Endothelial cell of umbilical vein (primary cell): ENCODE measurements around the gene PRKAR1B. TPM values are rescaled to one million over a fixed set of nuclear protein-coding genes. Genes with fewer than 3 reads are reported as not detected.

ENCODE experiments used
- BruUV-seq: library from RNA; stranded (reverse); fragments of 400-500 nt; replicated peaks from 2 replicates; lab custom pipeline; 2021; lab: Mats Ljungman, UMichigan
- CTCF ChIA-PET: fragments of 300-600, 350-600 bp; sonication (Branson Sonifier 250); formaldehyde crosslinking; loops from one replicate; lab custom pipeline; 2021; ENCODE audit warnings: antibody characterized with exemption, inconsistent platforms; lab: Charles Lee
- POLR2A ChIA-PET: fragments of 300-600, 350-600 bp; sonication (Branson Sonifier 250); formaldehyde crosslinking; loops from one replicate; lab custom pipeline; 2021; ENCODE audit warnings: antibody characterized with exemption, inconsistent platforms; lab: Charles Lee
- DNase-seq: peaks from one replicate; pipeline ENCODE4 v3.0.0-alpha.2; 2011; ENCODE audit warnings: low read depth, low spot score
- FAIRE-seq: peaks from 2 replicates; lab custom pipeline; 2011; peaks lifted over from hg19 to GRCh38; lab: Jason Lieb, UNC
- H2AFZ ChIP-seq: 2 replicates; pipeline ENCODE4 v1.6.0; 2012; ENCODE audit warnings: low read depth, low read length, control low read depth, inconsistent platforms
- H3K27ac ChIP-seq: 2 replicates; pipeline ENCODE4 v1.5.1; 2011; ENCODE audit warnings: low read depth, mild to moderate bottlenecking, control low read depth, low read length, moderate library complexity; ENCODE audit not compliant: insufficient read depth
- H3K27me3 ChIP-seq, 2 experiments: 2 replicates each; pipeline versions ENCODE4 v1.6.0 to v1.6.1; 2011; ENCODE audit warnings: low read length in 2 of 2, mixed read lengths in 1 of 2; ENCODE audit not compliant: control insufficient read depth in 2 of 2, insufficient read depth in 2 of 2
- H3K36me3 ChIP-seq, 2 experiments: 2 replicates in 1 of 2; 3 replicates in 1 of 2; pipeline ENCODE4 v1.5.1; 2011; ENCODE audit warnings: low read length in 2 of 2, mild to moderate bottlenecking in 1 of 2, moderate library complexity in 1 of 2; ENCODE audit not compliant: control insufficient read depth in 2 of 2, insufficient read depth in 2 of 2; ENCODE audit errors: extremely low read depth in 1 of 2
- H3K4me1 ChIP-seq: 3 replicates; pipeline ENCODE4 v1.5.1; 2011; ENCODE audit warnings: mild to moderate bottlenecking, low read length; ENCODE audit not compliant: control insufficient read depth, insufficient read depth; ENCODE audit errors: extremely low read depth
- H3K4me2 ChIP-seq: 2 replicates; pipeline ENCODE4 v1.6.1; 2011; ENCODE audit warnings: low read length, control low read depth, mixed read lengths; ENCODE audit not compliant: insufficient read depth
- H3K4me3 ChIP-seq, 3 experiments: fragments of 200-600 bp in 1 of 3; sonication (generic), shearing (Covaris generic) in 1 of 3; replicated peaks in 1 of 3; 2 replicates each; pipeline ENCODE4 v1.5.1; 2011 to 2016; ENCODE audit warnings: control low read depth in 3 of 3, low read length in 3 of 3, mild to moderate bottlenecking in 2 of 3, inconsistent platforms in 1 of 3, low read depth in 1 of 3, moderate library complexity in 1 of 3; ENCODE audit not compliant: insufficient read depth in 1 of 3
- H3K79me2 ChIP-seq: 2 replicates; pipeline ENCODE4 v1.6.0; 2012; ENCODE audit warnings: low read length, inconsistent platforms; ENCODE audit not compliant: control insufficient read depth, insufficient read depth
- H3K9ac ChIP-seq: replicated peaks from 2 replicates; pipeline ENCODE3; 2011; ENCODE audit warnings: low read length, control low read depth; ENCODE audit not compliant: insufficient read depth; ENCODE audit errors: extremely low read depth
- H3K9me1 ChIP-seq: replicated peaks from 3 replicates; pipeline ENCODE4 v1.6.0; 2011; ENCODE audit warnings: mild to moderate bottlenecking, low read length; ENCODE audit not compliant: control insufficient read depth, insufficient read depth; ENCODE audit errors: extremely low read depth
- H3K9me3 ChIP-seq: replicated peaks from 2 replicates; pipeline ENCODE4 v1.5.1; 2012; ENCODE audit warnings: low read length, inconsistent platforms; ENCODE audit not compliant: control insufficient read depth, insufficient read depth
- H4K20me1 ChIP-seq: replicated peaks from 2 replicates; pipeline ENCODE3; 2011; ENCODE audit warnings: mild to moderate bottlenecking, low read length; ENCODE audit not compliant: control insufficient read depth, insufficient read depth; ENCODE audit errors: extremely low read depth
- EZH2 ChIP-seq: IDR thresholded peaks from 2 replicates; pipeline ENCODE4 v1.6.1; 2012; ENCODE audit warnings: borderline replicate concordance, low read depth, mild to moderate bottlenecking, moderate library complexity, low read length, inconsistent platforms; ENCODE audit not compliant: severe bottlenecking
- FOS ChIP-seq: IDR thresholded peaks from 2 replicates; pipeline ENCODE4 v1.6.1; 2011; ENCODE audit warnings: mild to moderate bottlenecking, low read length, moderate library complexity, borderline replicate concordance; ENCODE audit not compliant: insufficient read depth
- GATA2 ChIP-seq: IDR thresholded peaks from 2 replicates; pipeline ENCODE4 v1.7.0; 2011; ENCODE audit warnings: low read depth, mild to moderate bottlenecking, moderate library complexity, mixed read lengths, low read length; ENCODE audit not compliant: insufficient read length, insufficient read depth
- JUN ChIP-seq: IDR thresholded peaks from 2 replicates; pipeline ENCODE4 v1.6.1; 2011; ENCODE audit warnings: borderline replicate concordance, low read depth; ENCODE audit not compliant: insufficient read length, insufficient read depth
- MYC ChIP-seq: IDR thresholded peaks from one replicate; pipeline ENCODE4 v1.6.1; 2011; ENCODE audit warnings: mild to moderate bottlenecking, low read depth, low read length
- POLR2A ChIP-seq: IDR thresholded peaks from 2 replicates; pipeline ENCODE4 v1.6.1; 2012; ENCODE audit warnings: low read depth, mild to moderate bottlenecking, control low read depth, low read length
- POLR2AphosphoS5 ChIP-seq: IDR thresholded peaks from 2 replicates; pipeline ENCODE4 v1.6.1; 2012; ENCODE audit warnings: low read depth, mild to moderate bottlenecking, control low read depth, low read length, moderate library complexity; ENCODE audit not compliant: insufficient read depth
- dilution Hi-C: fragments of 300-500 bp; cut with MboI; formaldehyde crosslinking; loops from one replicate; pipeline ENCODE4 v1.15.0; 2019; ENCODE audit warnings: low sequenced_read_pairs; ENCODE audit not compliant: extremely low pct_ligation_motif_present
- intact Hi-C: fragments of 100-400 bp; cut with micrococcal nuclease; formaldehyde crosslinking; loops from one replicate; pipeline ENCODE4 v1.10.0; 2022
- polyA plus RNA-seq, 4 experiments: library from polyadenylated mRNA; depleted of rRNA in 3 of 4; stranded (reverse) in 3 of 4; unstranded in 1 of 4; fragments of >200 nt; gene quantifications; 2 replicates each; pipeline versions ENCODE4 v1.2.1 to v1.2.3, GENCODE V29; 2011 to 2012; ENCODE audit warnings: missing spikeins in 1 of 4
- total RNA-seq: library from RNA; stranded (reverse); gene quantifications from 2 replicates; pipeline ENCODE4 v1.2.3, GENCODE V29; 2021
- TF ChIP-seq, protein P1 (sequence below): IDR thresholded peaks from 2 replicates; pipeline ENCODE4 v1.6.1; 2011; ENCODE audit not compliant: insufficient read depth, insufficient read length
- TF ChIP-seq, protein P2 (sequence below), 2 donors: IDR thresholded peaks; 1 replicate in 1 of 2; 2 replicates in 1 of 2; pipeline ENCODE4 v1.5.1; 2011; ENCODE audit warnings: low read length in 2 of 2, mild to moderate bottlenecking in 2 of 2, moderate library complexity in 2 of 2, control low read depth in 1 of 2, inconsistent platforms in 1 of 2, low read depth in 1 of 2; ENCODE audit not compliant: insufficient read depth in 1 of 2; ENCODE audit errors: extremely low read depth in 1 of 2

The PRKAR1B gene
- total and polyA plus RNA-seq, 2 donors (not counting 3 experiments of a cell fraction or from before 2014, with no cell fraction given): 15.4 to 29.2 TPM

DNA sequence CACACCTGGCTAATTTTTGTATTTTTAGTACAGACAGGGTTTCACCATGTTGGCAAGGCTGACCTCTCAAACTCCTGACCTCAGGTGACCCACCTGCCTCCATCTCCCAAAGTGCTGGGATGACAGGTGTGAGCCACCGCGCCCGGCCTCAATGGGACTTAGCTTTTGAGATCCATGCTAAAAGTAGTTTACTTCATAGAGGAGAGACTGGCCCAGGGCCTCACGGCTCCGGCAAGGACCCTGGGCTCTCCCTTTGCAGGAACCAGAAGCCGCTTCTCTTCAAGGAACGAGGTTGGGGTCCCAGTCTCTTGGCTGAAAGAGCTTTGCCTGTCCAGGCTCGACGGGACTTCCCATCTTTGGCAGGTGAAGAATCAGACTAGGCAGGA, 30.7 kb downstream of the PRKAR1B start:
- Histone ChIP-seq H3K27ac (peak overlapping the region; percentile 10), H3K79me2 (no peaks in the 10 kb centered on the region), H4K20me1 (no peaks in the 10 kb centered on the region), H2AFZ (peak overlapping the region; percentile 21), H3K9me1 (no peaks in the 10 kb centered on the region), H3K4me3 (no peak overlapping the region), H3K4me2 (no peak overlapping the region), H3K4me1 (peaks cover 13% of the 10 kb centered on the region), H3K9me3 (no peaks in the 10 kb centered on the region), H3K27me3 (no peaks in the 10 kb centered on the region), H3K36me3 (no peaks in the 10 kb centered on the region), H3K9ac (no peak overlapping the region)
- POLR2A ChIA-PET: no interaction called here
- no TSS peak for BruUV-seq
- CTCF ChIA-PET: no interaction called here
- intact Hi-C loops (no loop called here), dilution Hi-C loops (no loop called here)
- no peak for TF ChIP-seq GATA2
- TF ChIP-seq JUN: no peak
- TF ChIP-seq MYC: no peak
- no peak for TF ChIP-seq POLR2AphosphoS5
- TF ChIP-seq, protein P1, sequence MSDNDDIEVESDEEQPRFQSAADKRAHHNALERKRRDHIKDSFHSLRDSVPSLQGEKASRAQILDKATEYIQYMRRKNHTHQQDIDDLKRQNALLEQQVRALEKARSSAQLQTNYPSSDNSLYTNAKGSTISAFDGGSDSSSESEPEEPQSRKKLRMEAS: no peak
- FAIRE-seq (no peak), DNase-seq (no peak)

DNA sequence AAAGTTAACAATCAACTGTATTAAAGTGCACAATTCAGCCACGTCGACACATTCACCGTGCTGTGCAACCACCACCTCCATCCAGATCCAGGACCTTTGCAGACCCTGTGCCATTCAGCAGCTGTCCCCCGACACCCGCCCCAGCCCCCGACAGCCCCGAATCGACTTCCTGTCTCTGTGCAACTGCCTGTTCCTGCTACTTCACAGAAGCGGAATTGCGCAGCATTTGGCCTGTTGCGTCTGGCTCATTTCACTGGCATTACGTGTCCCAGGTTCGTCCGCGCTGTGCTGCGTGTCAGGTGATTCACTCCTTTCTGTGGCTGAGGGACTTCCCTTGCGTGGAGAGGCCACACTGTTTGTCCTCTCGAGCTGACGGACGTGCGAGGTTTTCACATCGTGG, 33.8 kb downstream of the PRKAR1B start:
- Histone ChIP-seq H3K27ac (no peak overlapping the region), H3K36me3 (no peaks in the 10 kb centered on the region), H3K9me1 (no peaks in the 10 kb centered on the region), H3K27me3 (no peaks in the 10 kb centered on the region), H3K4me3 (no peak overlapping the region), H4K20me1 (no peaks in the 10 kb centered on the region), H2AFZ (no peak overlapping the region), H3K9me3 (no peaks in the 10 kb centered on the region), H3K9ac (no peak overlapping the region), H3K4me1 (peaks cover 5% of the 10 kb centered on the region), H3K79me2 (no peaks in the 10 kb centered on the region), H3K4me2 (no peak overlapping the region)
- no TSS peak for BruUV-seq
- intact Hi-C loops: no loop called here
- DNase-seq (no peak), FAIRE-seq (no peak)
- ChIA-PET POLR2A (no interaction called here), CTCF (interaction anchor here (1.2 kb wide), 1 partner anchor 10 kb away, joined by 5 read pairs; no protein-coding TSS in a partner anchor)
- TF ChIP-seq, protein P1: no peak
- TF ChIP-seq GATA2 (no peak), POLR2AphosphoS5 (no peak), EZH2 (no peak), POLR2A (no peak), JUN (no peak), MYC (no peak), FOS (no peak)
- TF ChIP-seq, protein P2, sequence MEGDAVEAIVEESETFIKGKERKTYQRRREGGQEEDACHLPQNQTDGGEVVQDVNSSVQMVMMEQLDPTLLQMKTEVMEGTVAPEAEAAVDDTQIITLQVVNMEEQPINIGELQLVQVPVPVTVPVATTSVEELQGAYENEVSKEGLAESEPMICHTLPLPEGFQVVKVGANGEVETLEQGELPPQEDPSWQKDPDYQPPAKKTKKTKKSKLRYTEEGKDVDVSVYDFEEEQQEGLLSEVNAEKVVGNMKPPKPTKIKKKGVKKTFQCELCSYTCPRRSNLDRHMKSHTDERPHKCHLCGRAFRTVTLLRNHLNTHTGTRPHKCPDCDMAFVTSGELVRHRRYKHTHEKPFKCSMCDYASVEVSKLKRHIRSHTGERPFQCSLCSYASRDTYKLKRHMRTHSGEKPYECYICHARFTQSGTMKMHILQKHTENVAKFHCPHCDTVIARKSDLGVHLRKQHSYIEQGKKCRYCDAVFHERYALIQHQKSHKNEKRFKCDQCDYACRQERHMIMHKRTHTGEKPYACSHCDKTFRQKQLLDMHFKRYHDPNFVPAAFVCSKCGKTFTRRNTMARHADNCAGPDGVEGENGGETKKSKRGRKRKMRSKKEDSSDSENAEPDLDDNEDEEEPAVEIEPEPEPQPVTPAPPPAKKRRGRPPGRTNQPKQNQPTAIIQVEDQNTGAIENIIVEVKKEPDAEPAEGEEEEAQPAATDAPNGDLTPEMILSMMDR (IDR thresholded peaks at IDR 0.05; ENCODE audit: extremely low read depth in 1 of 2, insufficient read depth in 1 of 2, low read depth in 1 of 2, low read length in 2 of 2): no peak
- dilution Hi-C loops: no loop called here
